IMR-90 (cell line): ENCODE data around the gene C3orf85. TPM values are rescaled to one million over a fixed set of nuclear protein-coding genes. Genes with fewer than 3 reads are reported as not detected.

Experiments
- ATAC-seq: fragments of 200-7000 bp; cut with Tn5 transposase; 2 replicates; pipeline ENCODE4 v1.9.1; 2020; ENCODE audit warnings: low read depth, mild to moderate bottlenecking, moderate library complexity
- BruUV-seq: library from RNA; stranded (reverse); fragments of 400-500 nt; replicated peaks from 2 replicates; lab custom pipeline; 2021; lab: Mats Ljungman, UMichigan
- CTCF ChIA-PET: fragments of 300-600 bp; formaldehyde crosslinking; extraction: SDS; loops from one replicate; lab custom pipeline; 2021; ENCODE audit warnings: antibody characterized with exemption; lab: Yijun Ruan, JAX
- POLR2A ChIA-PET: fragments of 300-600 bp; sonication (Branson Sonifier 250); formaldehyde crosslinking; loops from one replicate; lab custom pipeline; 2022; ENCODE audit warnings: antibody characterized with exemption; ENCODE audit not compliant: unreplicated experiment; lab: Charles Lee
- DNase-seq: peaks from one replicate; pipeline ENCODE4 v3.0.0; 2013
- H2AFZ ChIP-seq: replicated peaks from 2 replicates; pipeline ENCODE3; 2013; ENCODE audit warnings: low read length, mild to moderate bottlenecking; ENCODE audit not compliant: poor library complexity
- H2AK5ac ChIP-seq: 2 replicates; pipeline ENCODE4 v1.6.1; 2013; ENCODE audit warnings: low read depth, low read length, inconsistent platforms
- H2AK9ac ChIP-seq: replicated peaks from 2 replicates; pipeline ENCODE3; 2013; ENCODE audit warnings: mild to moderate bottlenecking, low read depth, low read length, moderate library complexity; ENCODE audit not compliant: poor library complexity
- H2BK120ac ChIP-seq: 2 replicates; pipeline ENCODE4 v1.6.1; 2013; ENCODE audit warnings: low read depth, low read length, inconsistent platforms
- H2BK15ac ChIP-seq: 3 replicates; pipeline ENCODE4 v1.6.1; 2013; ENCODE audit warnings: low read depth, low read length, inconsistent platforms
- H2BK20ac ChIP-seq: 2 replicates; pipeline ENCODE4 v1.6.1; 2013; ENCODE audit warnings: low read depth, mild to moderate bottlenecking, inconsistent platforms, low read length, moderate library complexity
- H2BK5ac ChIP-seq: 2 replicates; pipeline ENCODE4 v1.6.1; 2013; ENCODE audit warnings: mild to moderate bottlenecking, low read depth, low read length, inconsistent platforms; ENCODE audit not compliant: poor library complexity, severe bottlenecking
- H3K14ac ChIP-seq: replicated peaks from 2 replicates; pipeline ENCODE4 v1.6.1; 2013; ENCODE audit warnings: low read depth, low read length, inconsistent platforms
- H3K18ac ChIP-seq: 2 replicates; pipeline ENCODE4 v1.6.1; 2013; ENCODE audit warnings: low read depth, low read length, control low read depth
- H3K23ac ChIP-seq: 2 replicates; pipeline ENCODE4 v1.6.1; 2013; ENCODE audit warnings: low read depth, low read length, inconsistent platforms
- H3K27ac ChIP-seq: 2 replicates; pipeline ENCODE4 v1.5.1; 2013; ENCODE audit warnings: mild to moderate bottlenecking, control low read depth, low read length; ENCODE audit not compliant: insufficient read depth
- H3K27me3 ChIP-seq: 2 replicates; pipeline ENCODE4 v1.6.1; 2013; ENCODE audit warnings: low read length; ENCODE audit not compliant: control insufficient read depth, insufficient read depth
- H3K36me3 ChIP-seq: 2 replicates; pipeline ENCODE4 v1.6.1; 2013; ENCODE audit warnings: low read length, mixed read lengths; ENCODE audit not compliant: control insufficient read depth, insufficient read depth
- H3K4ac ChIP-seq: 2 replicates; pipeline ENCODE4 v1.6.1; 2013; ENCODE audit warnings: low read depth, low read length, inconsistent platforms
- H3K4me1 ChIP-seq: 2 replicates; pipeline ENCODE4 v1.6.1; 2013; ENCODE audit warnings: low read length, mixed read lengths; ENCODE audit not compliant: control insufficient read depth, insufficient read depth
- H3K4me2 ChIP-seq: 2 replicates; pipeline ENCODE4 v1.6.1; 2013; ENCODE audit warnings: low read depth, mild to moderate bottlenecking, control low read depth, low read length, moderate library complexity
- H3K4me3 ChIP-seq: 2 replicates; pipeline ENCODE4 v1.5.1; 2013; ENCODE audit warnings: low read depth, mild to moderate bottlenecking, control low read depth, low read length, moderate library complexity; ENCODE audit not compliant: insufficient read depth
- H3K56ac ChIP-seq: 2 replicates; pipeline ENCODE4 v1.6.1; 2013; ENCODE audit warnings: low read length, inconsistent platforms; ENCODE audit not compliant: insufficient read depth; ENCODE audit errors: extremely low read depth
- H3K79me1 ChIP-seq, 2 experiments: 2 replicates each; pipeline ENCODE4 v1.6.1; 2013; ENCODE audit warnings: low read length in 2 of 2, inconsistent platforms in 1 of 2, low read depth in 1 of 2
- H3K9ac ChIP-seq: 2 replicates; pipeline ENCODE4 v1.6.1; 2013; ENCODE audit warnings: low read depth, low read length, control low read depth
- H3K9me1 ChIP-seq: 2 replicates; pipeline ENCODE4 v1.6.1; 2013; ENCODE audit warnings: low read length, inconsistent platforms; ENCODE audit not compliant: insufficient read depth
- H3K9me3 ChIP-seq: 2 replicates; pipeline ENCODE4 v1.6.1; 2013; ENCODE audit warnings: low read length; ENCODE audit not compliant: control insufficient read depth, insufficient read depth
- H4K20me1 ChIP-seq: 2 replicates; pipeline ENCODE4 v1.6.1; 2013; ENCODE audit warnings: low read length, inconsistent platforms; ENCODE audit not compliant: insufficient read depth
- H4K5ac ChIP-seq: 2 replicates; pipeline ENCODE4 v1.6.1; 2013; ENCODE audit warnings: mild to moderate bottlenecking, low read depth, low read length, control low read depth
- H4K8ac ChIP-seq, 2 experiments: 2 replicates each; pipeline ENCODE4 v1.6.1; 2013; ENCODE audit warnings: low read depth in 2 of 2, low read length in 2 of 2, control low read depth in 1 of 2, inconsistent platforms in 1 of 2
- H4K91ac ChIP-seq: 2 replicates; pipeline ENCODE4 v1.6.1; 2013; ENCODE audit warnings: low read depth, low read length, inconsistent platforms; ENCODE audit not compliant: insufficient read depth
- BHLHE40 ChIP-seq: fragments of 150-350 bp; IDR thresholded peaks from 2 replicates; pipeline ENCODE4 v1.6.1; 2016; ENCODE audit warnings: mild to moderate bottlenecking, low read depth, low read length
- MAZ ChIP-seq: IDR thresholded peaks from 2 replicates; pipeline ENCODE4 v1.6.1; 2012; ENCODE audit warnings: low read depth, mild to moderate bottlenecking, low read length, improper control_type of control experiment, moderate library complexity, borderline replicate concordance
- POLR2A ChIP-seq: IDR thresholded peaks from 2 replicates; pipeline ENCODE4 v1.6.1; 2012; ENCODE audit warnings: mild to moderate bottlenecking, low read depth, low read length
- WGBS, 2 experiments: methylation state at CpG; one replicate each; pipeline versions ENCODE4 v1.1.5 to v1.1.7; 2013; ENCODE audit warnings: missing lambda C conversion rate in 2 of 2; ENCODE audit not compliant: insufficient read length in 1 of 2; ENCODE audit errors: extremely low coverage in 2 of 2; 5-methylcytosine and 5-hydroxymethylcytosine counted together
- dilution Hi-C: fragments of 300-500 bp; cut with HindIII; formaldehyde crosslinking; loops from one replicate; pipeline ENCODE4 v1.14.3; 2018; ENCODE audit warnings: low sequenced_read_pairs; ENCODE audit not compliant: unreplicated experiment
- in situ Hi-C: fragments of 300-500 bp; cut with MboI; formaldehyde crosslinking; loops from 3 replicates; pipeline ENCODE4 v1.14.3; 2019; ENCODE audit warnings: low sequenced_read_pairs, inconsistent platforms, mixed read lengths
- intact Hi-C: fragments of 100-400 bp; cut with micrococcal nuclease; formaldehyde crosslinking; loops from 2 replicates; pipeline ENCODE4 v1.10.0; 2022
- polyA plus RNA-seq, 3 experiments: library from polyadenylated mRNA; depleted of rRNA; stranded (reverse); fragments of >200 nt; gene quantifications; 2 replicates each; pipeline ENCODE4 v1.2.3, GENCODE V29; 2012; ENCODE audit warnings: low replicate concordance in 1 of 3
- total RNA-seq: library from RNA; depleted of rRNA; stranded (reverse); fragments of >200 nt; gene quantifications from 2 replicates; pipeline ENCODE4 v1.2.3, GENCODE V29; 2012
- TF ChIP-seq, protein P1 (sequence below): conservative IDR thresholded peaks from 2 replicates; pipeline ENCODE4 v1.5.1; 2012; ENCODE audit warnings: mild to moderate bottlenecking, low read depth, low read length, improper control_type of control experiment

C3orf85 gene
- total and polyA plus RNA-seq, 2 of the 4 experiments (the other 2 are of a cell fraction): not detected

DNA sequence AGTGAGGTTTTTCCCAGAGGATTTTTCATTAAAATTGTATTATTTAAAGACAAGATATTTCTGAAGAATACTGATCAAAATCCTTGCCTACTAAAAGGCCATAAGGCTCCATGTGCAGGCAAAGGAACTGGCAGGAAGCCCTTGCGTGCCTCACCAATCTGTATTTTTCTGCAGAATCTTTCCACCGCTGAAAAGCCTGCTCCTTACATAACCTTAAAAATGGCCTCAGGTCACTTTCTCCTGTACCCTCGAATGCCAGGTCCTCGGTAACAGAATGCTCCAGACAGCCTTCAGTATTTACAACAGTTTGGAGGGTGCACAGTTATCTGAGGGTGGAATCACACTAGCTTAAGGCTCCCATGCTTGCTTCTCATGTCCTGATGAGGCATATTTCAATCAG is 21.8 kb upstream of the C3orf85 start:
- Histone ChIP-seq H3K79me1 (no peaks in the 10 kb centered on the region), H2BK20ac (no peak overlapping the region), H3K27me3 (no peaks in the 10 kb centered on the region), H2AFZ (no peak overlapping the region), H3K14ac (no peak overlapping the region), H2BK5ac (no peak overlapping the region), H3K4me1 (peaks cover 2% of the 10 kb centered on the region; the same call in 1 of the 2 replicates), H3K4me2 (no peak overlapping the region), H3K4me3 (no peak overlapping the region), H3K56ac (no peak overlapping the region), H3K36me3 (no peaks in the 10 kb centered on the region), H2BK120ac (no peak overlapping the region), H2AK5ac (no peak overlapping the region), H3K23ac (no peak overlapping the region), H3K27ac (no peak overlapping the region), H4K8ac (no peak overlapping the region), H3K9ac (no peak overlapping the region), H3K4ac (no peak overlapping the region), H2AK9ac (no peak overlapping the region), H3K18ac (no peak overlapping the region), H4K5ac (no peak overlapping the region), H3K9me1 (no peaks in the 10 kb centered on the region), H4K91ac (no peak overlapping the region), H4K20me1 (no peaks in the 10 kb centered on the region), H2BK15ac (no peak overlapping the region), H3K9me3 (no peaks in the 10 kb centered on the region; the same call in 1 of the 2 replicates)
- TF ChIP-seq POLR2A: no peak
- no peak for TF ChIP-seq MAZ
- TF ChIP-seq, protein P1, sequence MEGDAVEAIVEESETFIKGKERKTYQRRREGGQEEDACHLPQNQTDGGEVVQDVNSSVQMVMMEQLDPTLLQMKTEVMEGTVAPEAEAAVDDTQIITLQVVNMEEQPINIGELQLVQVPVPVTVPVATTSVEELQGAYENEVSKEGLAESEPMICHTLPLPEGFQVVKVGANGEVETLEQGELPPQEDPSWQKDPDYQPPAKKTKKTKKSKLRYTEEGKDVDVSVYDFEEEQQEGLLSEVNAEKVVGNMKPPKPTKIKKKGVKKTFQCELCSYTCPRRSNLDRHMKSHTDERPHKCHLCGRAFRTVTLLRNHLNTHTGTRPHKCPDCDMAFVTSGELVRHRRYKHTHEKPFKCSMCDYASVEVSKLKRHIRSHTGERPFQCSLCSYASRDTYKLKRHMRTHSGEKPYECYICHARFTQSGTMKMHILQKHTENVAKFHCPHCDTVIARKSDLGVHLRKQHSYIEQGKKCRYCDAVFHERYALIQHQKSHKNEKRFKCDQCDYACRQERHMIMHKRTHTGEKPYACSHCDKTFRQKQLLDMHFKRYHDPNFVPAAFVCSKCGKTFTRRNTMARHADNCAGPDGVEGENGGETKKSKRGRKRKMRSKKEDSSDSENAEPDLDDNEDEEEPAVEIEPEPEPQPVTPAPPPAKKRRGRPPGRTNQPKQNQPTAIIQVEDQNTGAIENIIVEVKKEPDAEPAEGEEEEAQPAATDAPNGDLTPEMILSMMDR: no peak
- no peak for TF ChIP-seq BHLHE40
- intact Hi-C loops (no loop called here), dilution Hi-C loops (no loop called here), in situ Hi-C loops (no loop called here)
- POLR2A ChIA-PET: no interaction called here
- CTCF ChIA-PET: no interaction called here
- no TSS peak for BruUV-seq
- no peak for DNase-seq
- no CpG with 5 or more reads among the region's 4 CpGs for WGBS, 2 experiments
- ATAC-seq: no peak
